ENCODE measurements around the gene HTRA1.

Gene HTRA1

DNA sequence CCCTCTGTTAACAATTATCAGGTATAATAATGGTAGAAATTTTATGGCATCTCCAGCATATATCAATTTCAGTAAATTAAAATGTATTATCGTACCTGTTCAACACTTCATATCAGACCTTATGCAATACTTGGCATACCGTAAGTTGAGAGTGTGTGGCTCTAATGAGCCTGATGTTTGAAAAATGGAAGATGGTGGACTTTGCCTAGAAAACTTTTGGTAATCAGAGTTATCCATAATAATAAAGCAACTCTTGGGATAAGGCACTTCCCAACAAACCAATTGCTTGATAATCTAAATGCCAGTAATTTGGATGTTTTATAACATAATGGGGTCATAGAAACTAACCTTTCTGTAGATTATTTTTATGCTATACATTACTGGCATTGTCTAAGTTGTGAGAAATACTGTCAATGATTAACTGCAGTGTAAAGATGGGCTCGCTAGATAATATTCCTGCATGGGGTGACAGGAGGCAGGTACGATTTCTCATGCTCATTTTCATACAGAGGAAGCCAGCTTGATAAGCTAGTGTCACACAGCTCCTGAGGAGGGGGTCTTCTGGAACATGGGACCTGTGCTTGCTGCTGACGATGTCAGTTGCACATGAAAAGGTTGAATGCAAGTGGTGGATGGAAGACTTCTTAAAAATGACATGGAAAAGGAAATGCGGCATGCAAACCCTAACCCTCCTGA lies 71.4 kb downstream of the HTRA1 start:
- no peak overlapping the region for H3K4me3 ChIP-seq (ENCODE audit: low read depth, low read length)
- no peak for DNase-seq (ENCODE audit: low read depth)
- TF ChIP-seq, protein P1, sequence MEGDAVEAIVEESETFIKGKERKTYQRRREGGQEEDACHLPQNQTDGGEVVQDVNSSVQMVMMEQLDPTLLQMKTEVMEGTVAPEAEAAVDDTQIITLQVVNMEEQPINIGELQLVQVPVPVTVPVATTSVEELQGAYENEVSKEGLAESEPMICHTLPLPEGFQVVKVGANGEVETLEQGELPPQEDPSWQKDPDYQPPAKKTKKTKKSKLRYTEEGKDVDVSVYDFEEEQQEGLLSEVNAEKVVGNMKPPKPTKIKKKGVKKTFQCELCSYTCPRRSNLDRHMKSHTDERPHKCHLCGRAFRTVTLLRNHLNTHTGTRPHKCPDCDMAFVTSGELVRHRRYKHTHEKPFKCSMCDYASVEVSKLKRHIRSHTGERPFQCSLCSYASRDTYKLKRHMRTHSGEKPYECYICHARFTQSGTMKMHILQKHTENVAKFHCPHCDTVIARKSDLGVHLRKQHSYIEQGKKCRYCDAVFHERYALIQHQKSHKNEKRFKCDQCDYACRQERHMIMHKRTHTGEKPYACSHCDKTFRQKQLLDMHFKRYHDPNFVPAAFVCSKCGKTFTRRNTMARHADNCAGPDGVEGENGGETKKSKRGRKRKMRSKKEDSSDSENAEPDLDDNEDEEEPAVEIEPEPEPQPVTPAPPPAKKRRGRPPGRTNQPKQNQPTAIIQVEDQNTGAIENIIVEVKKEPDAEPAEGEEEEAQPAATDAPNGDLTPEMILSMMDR (IDR thresholded peaks at IDR 0.05; ENCODE audit: low read depth, low read length, missing control alignments) = no peak
- in situ Hi-C loops (cut with HindIII; ENCODE audit: low sequenced_read_pairs) = no loop called here

- no peak overlapping the region for H3K4me3 ChIP-seq (ENCODE audit: low read depth, low read length)
- no peak for DNase-seq (ENCODE audit: low read depth)
- in situ Hi-C loops (cut with HindIII; ENCODE audit: low sequenced_read_pairs) = no loop called here
- TF ChIP-seq, protein P1 (IDR thresholded peaks at IDR 0.05; ENCODE audit: low read depth, low read length, missing control alignments) = no peak
Observed at GRCh38 chr10:122537545-122537944, 76.2 kb downstream of the HTRA1 start.

DNA sequence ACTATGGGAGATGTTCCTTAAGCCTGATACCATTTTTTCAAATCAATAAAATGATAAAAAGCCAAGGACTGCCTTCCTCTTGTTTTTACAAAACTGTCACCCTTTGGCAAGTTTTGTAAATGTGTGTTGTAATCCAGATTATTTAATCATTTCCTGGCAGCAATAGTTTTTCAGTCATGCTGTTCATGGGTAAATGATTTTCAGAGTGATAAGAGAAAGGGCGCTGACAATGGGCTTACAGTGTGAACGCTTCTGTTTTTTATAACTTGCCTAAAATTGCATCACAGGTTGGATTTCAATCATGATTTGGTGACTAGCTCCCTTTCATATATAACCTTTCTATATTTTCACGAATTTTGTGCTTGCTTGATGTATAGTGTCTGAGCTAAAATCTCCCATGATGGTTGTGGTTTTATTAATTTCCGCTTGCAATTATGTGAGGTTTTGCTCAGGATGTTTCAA lies 80.2 kb downstream of the HTRA1 start:
- in situ Hi-C loops (cut with HindIII; ENCODE audit: low sequenced_read_pairs) = no loop called here
- no peak for DNase-seq (ENCODE audit: low read depth)
- H3K4me3 ChIP-seq (ENCODE audit: low read depth, low read length) = no peak overlapping the region
- TF ChIP-seq, protein P1 (IDR thresholded peaks at IDR 0.05; ENCODE audit: low read depth, low read length, missing control alignments) = no peak

- H3K4me3 ChIP-seq (ENCODE audit: low read depth, low read length) = no peak overlapping the region
- in situ Hi-C loops (cut with HindIII; ENCODE audit: low sequenced_read_pairs) = no loop called here
- no peak for DNase-seq (ENCODE audit: low read depth)
- TF ChIP-seq, protein P1 (IDR thresholded peaks at IDR 0.05; ENCODE audit: low read depth, low read length, missing control alignments) = no peak
Observed at GRCh38 chr10:122543676-122544445, 82.5 kb downstream of the HTRA1 start.

GRCh38 chr10:122544493-122544892 lies 83.1 kb downstream of the HTRA1 start:
- TF ChIP-seq, protein P1 (IDR thresholded peaks at IDR 0.05; ENCODE audit: low read depth, low read length, missing control alignments) = no peak
- no peak for DNase-seq (ENCODE audit: low read depth)
- in situ Hi-C loops (cut with HindIII; ENCODE audit: low sequenced_read_pairs) = no loop called here
- no peak overlapping the region for H3K4me3 ChIP-seq (ENCODE audit: low read depth, low read length)

DNA sequence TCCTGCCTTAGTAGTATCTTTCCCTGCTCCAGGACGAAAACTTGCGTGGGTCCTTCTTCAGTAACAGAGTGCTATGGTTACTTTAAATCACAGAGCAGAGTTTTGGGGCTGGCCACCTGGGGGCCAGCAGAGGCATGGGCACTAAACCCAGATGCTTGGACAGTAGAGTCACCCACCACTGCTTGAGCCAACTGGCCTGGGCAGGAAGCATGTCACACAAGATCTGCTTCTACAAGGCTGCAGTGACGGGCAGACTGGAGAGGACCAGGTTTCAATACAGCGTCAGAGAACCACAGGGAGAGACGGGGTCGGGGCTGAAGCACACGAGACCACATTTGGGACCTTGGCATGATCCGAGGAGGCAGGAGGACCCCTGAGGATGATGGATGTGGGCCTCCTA lies 84.9 kb downstream of the HTRA1 start:
- no peak for DNase-seq (ENCODE audit: low read depth)
- TF ChIP-seq, protein P1 (IDR thresholded peaks at IDR 0.05; ENCODE audit: low read depth, low read length, missing control alignments) = no peak
- H3K4me3 ChIP-seq (ENCODE audit: low read depth, low read length) = no peak overlapping the region
- in situ Hi-C loops (cut with HindIII; ENCODE audit: low sequenced_read_pairs) = no loop called here

All from astrocyte of the cerebellum (primary cell).